Activated CD8-positive, alpha-beta memory T cell treated with anti-CD3 and anti-CD28 coated beads, Interleukin-2, amount 10 ng/mL, durations not matched to agents 7 days and 5 days (primary cell): ENCODE results near the gene NUMB. TPM values are rescaled to one million over a fixed set of nuclear protein-coding genes. Genes with fewer than 3 reads are reported as not detected.

ENCODE experiments used
- ATAC-seq: fragments of 150-1000 bp; cut with Tn5 transposase; one replicate; pipeline ENCODE4 v1.10.0; 2021; ENCODE audit warnings: moderate library complexity
- CTCF ChIA-PET: fragments of 350-600 bp; sonication (Branson Sonifier 250); formaldehyde crosslinking; loops from one replicate; lab custom pipeline; 2021; ENCODE audit warnings: antibody characterized with exemption; lab: Charles Lee
- DNase-seq: peaks from one replicate; pipeline ENCODE4 v3.0.0-alpha.2; 2020
- H3K27ac Mint-ChIP-seq: one replicate; pipeline ENCODE4 v1.8.0; 2021; ENCODE audit warnings: mild to moderate bottlenecking, mixed read lengths
- H3K27me3 Mint-ChIP-seq: one replicate; pipeline ENCODE4 v1.8.0; 2021; ENCODE audit warnings: mixed read lengths
- H3K36me3 Mint-ChIP-seq: one replicate; pipeline ENCODE4 v1.8.0; 2021; ENCODE audit warnings: mild to moderate bottlenecking, mixed read lengths
- H3K4me1 Mint-ChIP-seq: one replicate; pipeline ENCODE4 v1.8.0; 2021; ENCODE audit warnings: mixed read lengths
- H3K4me3 Mint-ChIP-seq: one replicate; pipeline ENCODE4 v1.8.0; 2021; ENCODE audit warnings: mild to moderate bottlenecking, moderate library complexity, mixed read lengths
- H3K9me3 Mint-ChIP-seq: one replicate; pipeline ENCODE4 v1.8.0; 2022; ENCODE audit warnings: low read depth, mixed read lengths
- total RNA-seq, 2 experiments: library from RNA; stranded (reverse); gene quantifications; one replicate each; pipeline ENCODE4 v1.2.3, GENCODE V29; 2021

NUMB gene
- total RNA-seq, 2 experiments from 2014 or later, result 44.8 to 45.2 TPM

GRCh38 chr14:73244541-73245290 is 213.6 kb downstream of the NUMB start:
- H3K4me1 Mint-ChIP-seq, result peaks cover 44% of the 10 kb centered on the region
- no peak for DNase-seq
- H3K9me3 Mint-ChIP-seq, result no peaks in the 10 kb centered on the region
- H3K27ac Mint-ChIP-seq, result no peak overlapping the region
- no peak for ATAC-seq
- peak overlapping the region; percentile 41 for H3K4me3 Mint-ChIP-seq
- H3K36me3 Mint-ChIP-seq, result no peaks in the 10 kb centered on the region
- CTCF ChIA-PET, result interaction anchor here (0.6 to 0.9 kb wide), 3 partner anchors 13 to 79 kb away, joined by 3 to 4 read pairs (median 3); no protein-coding TSS in a partner anchor
- peaks cover 41% of the 10 kb centered on the region for H3K27me3 Mint-ChIP-seq

GRCh38 chr14:73243748-73244147 is 214.6 kb downstream of the NUMB start:
- no peak for ATAC-seq
- Mint-ChIP-seq H3K4me3 (no peak overlapping the region), H3K9me3 (no peaks in the 10 kb centered on the region), H3K36me3 (no peaks in the 10 kb centered on the region), H3K27ac (no peak overlapping the region), H3K4me1 (peaks cover 43% of the 10 kb centered on the region), H3K27me3 (peaks cover 48% of the 10 kb centered on the region)
- CTCF ChIA-PET, result no interaction called here
- no peak for DNase-seq

- no peak for ATAC-seq
- Mint-ChIP-seq H3K9me3 (no peaks in the 10 kb centered on the region), H3K4me1 (peaks cover 42% of the 10 kb centered on the region), H3K27me3 (peaks cover 53% of the 10 kb centered on the region), H3K36me3 (no peaks in the 10 kb centered on the region), H3K4me3 (no peak overlapping the region), H3K27ac (no peak overlapping the region)
- DNase-seq, result no peak
- CTCF ChIA-PET, result no interaction called here
Measured at GRCh38 chr14:73243341-73243740, 215.0 kb downstream of the NUMB start.

GRCh38 chr14:73242357-73242901 is 215.9 kb downstream of the NUMB start:
- CTCF ChIA-PET, result interaction anchor here (0.7 kb wide), 1 partner anchor 11 kb away, joined by 3 read pairs; no protein-coding TSS in a partner anchor
- Mint-ChIP-seq H3K4me1 (peaks cover 36% of the 10 kb centered on the region), H3K27ac (peak overlapping the region; percentile 13), H3K9me3 (no peaks in the 10 kb centered on the region), H3K36me3 (no peaks in the 10 kb centered on the region), H3K27me3 (peaks cover 54% of the 10 kb centered on the region), H3K4me3 (peak overlapping the region; percentile 1)
- peak; percentile 52 for DNase-seq
- ATAC-seq, result no peak

- Mint-ChIP-seq H3K27me3 (peaks cover 61% of the 10 kb centered on the region), H3K27ac (no peak overlapping the region), H3K36me3 (no peaks in the 10 kb centered on the region), H3K9me3 (no peaks in the 10 kb centered on the region), H3K4me1 (peaks cover 35% of the 10 kb centered on the region), H3K4me3 (no peak overlapping the region)
- no peak for DNase-seq
- CTCF ChIA-PET, result no interaction called here
- no peak for ATAC-seq
Measured at GRCh38 chr14:73241481-73242165, 216.7 kb downstream of the NUMB start.

GRCh38 chr14:73240816-73241480 is 217.4 kb downstream of the NUMB start:
- no peak for DNase-seq
- peaks cover 68% of the 10 kb centered on the region for H3K27me3 Mint-ChIP-seq
- ATAC-seq, result no peak
- no peaks in the 10 kb centered on the region for H3K36me3 Mint-ChIP-seq
- H3K27ac Mint-ChIP-seq, result no peak overlapping the region
- CTCF ChIA-PET, result interaction anchor here (0.6 kb wide), 1 partner anchor 1894 kb away, joined by 3 read pairs; no protein-coding TSS in a partner anchor
- H3K9me3 Mint-ChIP-seq, result no peaks in the 10 kb centered on the region
- no peak overlapping the region for H3K4me3 Mint-ChIP-seq
- peaks cover 35% of the 10 kb centered on the region for H3K4me1 Mint-ChIP-seq

GRCh38 chr14:73239393-73240241 is 218.7 kb downstream of the NUMB start:
- Mint-ChIP-seq H3K4me1 (peaks cover 33% of the 10 kb centered on the region), H3K4me3 (no peak overlapping the region), H3K9me3 (no peaks in the 10 kb centered on the region), H3K36me3 (no peaks in the 10 kb centered on the region), H3K27me3 (peaks cover 76% of the 10 kb centered on the region), H3K27ac (no peak overlapping the region)
- CTCF ChIA-PET, result interaction anchor here (0.7 to 1.6 kb wide), 2 partner anchors 228 to 232 kb away, joined by 3 read pairs; no protein-coding TSS in a partner anchor
- ATAC-seq, result no peak
- no peak for DNase-seq

- peaks cover 78% of the 10 kb centered on the region for H3K27me3 Mint-ChIP-seq
- CTCF ChIA-PET, result interaction anchor here (0.7 to 1.6 kb wide), 3 partner anchors 56 to 233 kb away, joined by 3 to 4 read pairs (median 3); no protein-coding TSS in a partner anchor
- no peak for ATAC-seq
Measured at GRCh38 chr14:73238941-73239340, 219.4 kb downstream of the NUMB start.

GRCh38 chr14:73238424-73238852 is 219.9 kb downstream of the NUMB start:
- no peak overlapping the region for H3K27ac Mint-ChIP-seq
- no peaks in the 10 kb centered on the region for H3K9me3 Mint-ChIP-seq
- peak overlapping the region; percentile 29 for H3K4me3 Mint-ChIP-seq
- H3K27me3 Mint-ChIP-seq, result peaks cover 78% of the 10 kb centered on the region
- no peaks in the 10 kb centered on the region for H3K36me3 Mint-ChIP-seq
- CTCF ChIA-PET, result interaction anchor here (1.6 kb wide), 2 partner anchors 57 to 233 kb away, joined by 3 to 4 read pairs; no protein-coding TSS in a partner anchor
- DNase-seq (no peak), ATAC-seq (no peak)
- peaks cover 29% of the 10 kb centered on the region for H3K4me1 Mint-ChIP-seq

More at GRCh38 chr14:73238941-73239340, 219.4 kb downstream of the NUMB start:
- Mint-ChIP-seq H3K4me1 (peaks cover 33% of the 10 kb centered on the region), H3K36me3 (no peaks in the 10 kb centered on the region), H3K4me3 (no peak overlapping the region), H3K27ac (no peak overlapping the region), H3K9me3 (no peaks in the 10 kb centered on the region)
- no peak for DNase-seq

GRCh38 chr14:73237786-73238423 is 220.4 kb downstream of the NUMB start:
- Mint-ChIP-seq H3K4me1 (peaks cover 24% of the 10 kb centered on the region), H3K27me3 (peaks cover 80% of the 10 kb centered on the region), H3K4me3 (peak overlapping the region; percentile 29), H3K27ac (no peak overlapping the region), H3K9me3 (no peaks in the 10 kb centered on the region), H3K36me3 (no peaks in the 10 kb centered on the region)
- ATAC-seq, result peak; percentile 34
- CTCF ChIA-PET, result interaction anchor here (0.7 to 1.6 kb wide), 3 partner anchors 11 to 234 kb away, joined by 3 to 4 read pairs (median 3); no protein-coding TSS in a partner anchor
- DNase-seq, result no peak

- Mint-ChIP-seq H3K9me3 (no peaks in the 10 kb centered on the region), H3K27ac (no peak within 1 kb of the TSS), H3K36me3 (no peaks in the 10 kb centered on the region), H3K4me1 (peaks cover 19% of the 10 kb centered on the region), H3K4me3 (peak within 1 kb of the TSS; percentile 45), H3K27me3 (peaks cover 83% of the 10 kb centered on the region)
- no peak for DNase-seq
- CTCF ChIA-PET, result interaction anchor here (0.7 to 1.6 kb wide), 2 partner anchors 11 to 58 kb away, joined by 3 to 4 read pairs; no protein-coding TSS in a partner anchor
- ATAC-seq, result peak; percentile 48
Measured at GRCh38 chr14:73237219-73237785, 221.0 kb downstream of the NUMB start, which contains the start of gene PAPLN. Gene PAPLN (plus strand): TSS chr14:73237506. CDS start chr14:73239779, 2,273 bp downstream.
